Stimulated activated CD8-positive, alpha-beta memory T cell treated with anti-CD3 and anti-CD28 coated beads, Interleukin-15, amount 100 ng/mL, for 1 hour (primary cell): ENCODE data around the gene SLFN12L.
"Not testable (repeated sequence)": the region's sequence is repeated elsewhere in the genome, so short reads cannot be mapped to it uniquely, and the experiment has no call there.

Source experiments
- DNase-seq: peaks from one replicate; pipeline ENCODE4 v3.0.0-alpha.2; 2020; ENCODE audit warnings: low read depth

SLFN12L gene

DNA sequence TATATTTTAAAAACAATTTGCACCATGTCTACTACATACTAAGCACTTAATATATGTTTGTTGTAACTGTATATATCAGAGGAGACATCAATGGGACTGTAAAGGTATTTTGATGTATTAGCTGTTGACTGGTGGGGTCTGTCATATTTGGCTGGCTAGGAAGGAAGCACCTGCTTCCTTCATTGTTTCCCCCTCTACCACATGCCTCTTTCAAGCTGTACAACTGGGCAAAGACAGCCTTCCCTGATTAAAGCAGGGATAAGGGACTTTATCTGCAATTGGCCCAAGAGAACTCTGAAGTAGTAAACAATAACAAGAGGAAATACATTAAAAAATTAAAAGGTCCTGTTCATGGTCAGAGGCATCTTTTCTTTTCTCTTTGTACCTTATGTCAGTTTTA lies 5.5 kb upstream of the SLFN12L start:
- no peak for DNase-seq

DNA sequence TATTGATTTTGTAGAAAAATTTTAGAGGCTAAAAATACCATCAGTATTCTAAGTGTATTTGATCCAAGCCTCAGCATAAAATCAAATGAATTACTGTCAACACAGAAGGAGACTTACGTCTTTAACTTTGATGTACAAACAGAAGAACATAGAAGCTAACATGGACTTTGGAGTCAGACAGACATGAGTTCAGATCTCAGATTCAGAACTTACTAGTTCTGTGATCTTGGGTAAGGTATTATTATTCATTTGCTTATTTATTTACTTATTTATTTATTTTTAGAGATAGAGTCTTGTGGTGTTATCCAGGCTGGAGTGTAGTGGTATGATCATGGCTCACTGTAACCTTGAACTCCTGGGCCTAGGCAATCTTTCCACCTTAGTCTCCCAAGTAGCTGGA lies 4.0 kb upstream of the SLFN12L start:
- no peak for DNase-seq

DNA sequence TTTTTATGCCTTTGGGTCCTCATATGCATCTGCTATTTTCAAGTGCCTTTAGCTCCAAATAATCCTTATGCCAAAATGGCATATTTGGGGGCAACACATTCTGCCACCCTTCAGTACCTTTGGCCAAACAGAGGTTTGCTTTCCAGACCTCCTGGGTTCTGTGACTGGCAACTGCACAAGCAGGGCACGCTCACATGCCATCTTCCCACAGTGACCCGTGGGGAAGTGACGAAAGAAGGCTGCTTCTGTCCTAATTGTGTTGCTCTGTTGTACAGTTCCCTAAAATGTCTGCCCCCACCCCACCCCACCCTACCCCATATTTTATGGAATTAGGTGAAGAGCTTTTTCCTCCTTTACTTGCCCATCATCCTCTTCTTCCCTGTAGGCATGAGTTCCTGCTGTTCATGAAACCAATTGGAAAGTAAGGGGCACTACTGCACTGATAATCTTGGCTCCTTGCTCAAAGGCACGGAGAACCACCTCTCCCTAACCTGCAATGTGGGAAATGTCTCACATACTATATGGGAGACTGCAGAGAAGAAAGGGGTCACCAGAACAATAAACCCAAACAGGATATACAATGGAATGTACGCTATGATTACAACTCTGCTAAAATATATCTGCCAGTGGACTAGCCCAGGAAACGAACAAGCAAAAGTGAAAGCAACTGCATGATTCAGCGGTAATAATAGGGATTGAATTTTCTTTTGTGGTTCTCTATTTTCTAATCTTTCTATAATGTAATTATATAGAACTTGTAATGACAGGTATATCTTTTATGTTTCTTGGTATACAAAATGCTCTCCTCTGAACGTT lies 3.3 kb upstream of the SLFN12L start:
- no peak for DNase-seq

DNA sequence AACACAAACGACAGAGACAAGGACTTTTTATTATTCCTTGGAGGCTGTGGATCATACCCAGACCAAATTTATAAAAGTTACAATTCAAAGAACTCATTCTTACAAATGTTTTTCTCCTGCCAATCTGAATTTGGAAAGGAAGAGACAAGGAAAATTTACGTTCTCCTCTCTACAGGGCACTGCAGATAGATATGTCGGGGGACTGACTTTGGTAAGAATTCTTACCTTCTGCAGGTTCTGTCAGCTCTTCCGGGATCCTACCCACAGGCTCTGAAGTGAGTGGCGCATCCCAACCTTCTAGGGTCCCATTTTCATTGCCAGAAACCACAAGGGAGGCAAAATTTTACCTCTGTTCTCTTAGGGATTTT lies 2.2 kb upstream of the SLFN12L start:
- no peak for DNase-seq

DNA sequence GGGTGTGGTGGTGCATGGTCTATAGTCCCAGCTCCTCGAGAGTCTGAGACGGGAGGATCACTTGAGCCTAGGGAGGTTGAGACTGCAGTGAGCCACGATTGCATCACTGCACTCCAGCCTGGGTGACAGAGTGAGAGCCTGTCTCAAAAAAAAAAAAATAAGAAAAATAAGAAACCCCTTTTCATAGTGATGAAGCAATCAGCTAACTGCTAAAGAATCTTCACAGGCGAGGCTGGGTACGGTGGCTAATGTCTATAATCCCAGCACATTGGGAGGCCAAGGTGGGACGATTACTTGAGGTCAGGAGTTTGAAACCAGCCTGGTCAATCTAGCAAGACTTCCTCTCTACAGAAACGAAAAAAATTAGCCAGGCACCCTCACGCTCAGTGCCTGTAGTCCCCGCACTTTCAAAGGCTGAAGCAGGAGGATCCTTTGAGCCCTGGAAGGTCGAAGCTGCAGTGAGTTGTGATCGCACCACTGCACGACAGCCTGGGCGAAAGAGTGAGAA lies 760 bp downstream of the SLFN12L start:
- no peak for DNase-seq

DNA sequence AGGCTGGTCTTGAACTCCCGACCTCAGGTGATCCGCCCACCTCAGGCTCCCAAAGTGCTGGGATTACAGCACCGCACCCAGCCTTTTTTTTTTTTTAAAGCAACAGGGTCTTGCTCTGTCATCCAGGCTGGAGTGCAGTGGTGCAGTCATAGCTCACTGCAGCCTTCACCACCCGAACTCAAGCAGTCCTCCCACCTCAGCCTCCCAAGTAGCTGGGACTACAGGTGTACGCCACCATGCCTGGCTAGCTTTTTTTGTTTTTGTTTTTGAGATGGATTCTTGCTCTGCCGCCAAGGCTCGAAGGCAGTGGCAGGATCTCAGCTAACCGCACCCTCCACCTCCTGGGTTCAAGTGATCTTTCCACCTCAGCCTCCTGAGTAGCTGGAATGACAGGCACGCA lies 2.1 kb downstream of the SLFN12L start:
- not testable (repeated sequence) for DNase-seq

DNA sequence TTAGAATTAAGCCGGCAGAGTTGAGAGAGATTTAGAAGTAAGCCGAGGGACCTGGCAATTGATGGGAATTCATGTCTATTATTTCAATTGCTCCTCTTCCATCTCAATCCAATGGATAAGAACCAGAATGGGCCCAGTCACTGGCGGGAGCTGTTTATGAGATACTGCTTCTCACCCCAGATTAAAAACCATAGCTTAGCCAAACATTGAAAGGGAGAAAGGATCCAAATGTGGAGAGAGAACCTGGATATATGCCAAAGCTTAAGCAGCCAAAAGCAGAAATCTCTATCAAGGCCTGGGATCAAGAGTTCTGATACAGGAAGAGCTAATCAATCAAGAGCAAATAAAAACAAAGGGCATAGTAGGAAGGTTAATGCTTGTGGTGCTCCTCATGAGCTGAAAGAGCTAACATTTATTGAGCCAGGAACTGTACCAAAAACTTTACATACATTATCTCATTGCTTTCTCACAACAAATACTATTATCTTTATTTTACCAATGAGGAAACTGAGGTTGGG lies 2.8 kb downstream of the SLFN12L start:
- DNase-seq = no peak

DNA sequence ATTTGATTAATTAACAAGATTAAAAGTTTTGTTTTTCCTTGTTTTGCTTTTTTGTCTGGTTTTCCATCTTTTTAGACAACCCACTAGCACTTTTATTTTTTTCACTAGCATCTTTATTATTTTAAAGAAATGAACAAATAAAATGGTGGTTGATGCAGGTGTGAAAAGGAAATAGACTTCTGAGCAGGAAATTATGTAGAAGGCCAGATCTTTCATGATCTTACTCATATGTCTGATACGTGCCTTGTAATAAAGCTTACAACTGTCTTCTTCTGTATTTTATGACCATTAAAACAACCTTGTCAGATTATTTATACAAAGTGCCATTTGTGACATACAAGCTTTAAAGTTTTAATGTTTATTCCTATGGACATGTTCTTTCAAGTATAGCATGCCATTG lies 6.3 kb downstream of the SLFN12L start:
- no peak for DNase-seq

DNA sequence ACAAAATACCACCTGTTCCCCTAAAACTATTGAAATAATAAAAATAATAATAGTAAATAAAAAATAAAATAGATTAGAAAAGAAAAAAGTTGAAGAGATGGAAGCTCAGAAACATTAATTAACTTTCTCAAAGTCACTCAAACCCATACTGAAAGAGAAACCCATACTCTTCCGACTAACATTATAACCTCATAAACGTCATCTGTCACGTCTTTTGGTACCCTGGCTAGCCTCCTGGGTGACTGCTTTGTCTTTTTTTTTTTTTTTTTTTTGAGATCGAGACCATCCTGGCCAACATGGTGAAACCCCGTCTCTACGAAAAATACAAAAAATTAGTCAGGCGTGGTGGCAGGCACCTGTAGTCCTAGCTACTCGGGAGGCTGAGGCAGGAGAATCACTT lies 7.6 kb downstream of the SLFN12L start:
- DNase-seq = no peak

DNA sequence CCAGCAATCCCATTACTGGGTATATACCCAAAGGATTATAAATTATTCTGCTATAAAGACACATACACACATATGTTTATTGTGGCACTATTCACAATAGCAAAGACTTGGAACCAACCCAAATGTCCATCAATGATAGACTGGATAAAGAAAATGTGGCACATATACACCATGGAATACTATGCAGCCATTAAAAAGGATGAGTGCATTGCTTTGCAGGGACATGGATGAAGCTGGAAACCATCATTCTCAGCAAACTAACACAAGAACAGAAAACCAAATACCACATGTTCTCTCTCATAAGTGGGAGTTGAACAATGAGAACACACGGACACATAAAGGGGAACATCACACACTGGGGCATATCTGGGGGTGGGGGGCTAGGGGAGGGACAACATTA lies 8.2 kb downstream of the SLFN12L start:
- DNase-seq = not testable (repeated sequence)

DNA sequence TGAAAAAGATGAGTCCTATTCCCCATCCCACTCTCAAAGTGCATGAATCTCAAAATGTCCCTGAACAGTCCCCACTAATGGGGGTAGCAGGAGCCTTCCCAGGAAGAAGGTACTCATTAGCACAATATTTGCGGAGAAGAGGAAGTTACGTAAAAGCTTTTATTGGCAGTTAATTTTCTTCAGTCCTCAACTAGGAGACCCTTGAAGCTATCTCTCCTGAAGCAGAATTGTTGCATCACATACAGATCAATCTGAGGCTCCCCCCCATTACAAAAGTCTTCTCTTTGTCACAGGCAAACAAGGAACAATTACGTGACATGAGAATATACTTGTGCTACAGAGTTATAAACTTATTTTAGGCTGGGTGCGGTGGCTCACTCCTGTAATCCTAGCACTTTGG lies 14.2 kb downstream of the SLFN12L start:
- DNase-seq = no peak

DNA sequence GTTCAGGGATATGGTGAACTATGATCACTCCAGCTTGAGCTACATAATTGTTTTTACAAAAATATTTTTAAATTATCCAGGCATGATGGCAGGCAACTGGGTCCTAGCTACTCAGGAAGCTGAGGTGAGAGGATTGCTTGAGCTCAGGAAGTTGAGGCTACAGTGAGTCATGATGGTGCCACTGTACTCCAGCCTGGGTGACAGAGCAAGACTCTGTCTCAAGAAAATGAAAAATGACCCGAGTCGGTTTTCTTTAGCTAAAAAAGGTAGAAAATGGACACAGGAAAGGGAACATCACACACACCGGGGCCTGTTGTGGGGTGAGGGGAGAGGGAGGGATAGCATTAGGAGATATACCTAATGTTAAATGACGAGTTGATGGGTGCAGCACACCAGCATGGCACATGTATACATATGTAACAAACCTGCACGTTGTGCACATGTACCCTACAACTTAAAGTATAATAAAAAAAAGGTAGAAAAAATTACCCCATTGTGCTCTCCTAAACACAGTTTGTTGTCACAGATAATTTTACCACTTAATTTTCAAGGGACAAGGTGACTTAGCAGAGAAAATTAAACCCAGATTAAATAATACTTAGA lies 15.7 kb downstream of the SLFN12L start:
- DNase-seq = not testable (repeated sequence)

DNA sequence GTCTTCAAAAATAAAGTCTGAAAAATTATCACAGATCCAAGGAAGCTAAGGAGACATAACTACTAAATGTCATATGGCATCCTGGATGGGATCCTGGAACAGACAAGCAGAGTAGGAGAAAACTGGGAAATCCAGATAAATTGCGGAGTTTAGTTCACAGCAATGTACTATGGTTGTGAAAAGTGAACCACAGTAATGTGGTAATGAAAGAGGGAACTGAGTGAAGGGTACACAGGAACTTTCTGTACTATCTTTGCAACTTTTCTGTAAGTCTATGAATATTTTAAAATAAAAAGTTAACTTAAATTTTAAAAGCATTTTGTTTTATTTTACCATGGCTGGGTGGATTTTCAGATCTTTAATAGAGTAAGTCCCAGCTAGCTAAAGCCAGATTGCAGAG lies 16.3 kb downstream of the SLFN12L start:
- DNase-seq = no peak

DNA sequence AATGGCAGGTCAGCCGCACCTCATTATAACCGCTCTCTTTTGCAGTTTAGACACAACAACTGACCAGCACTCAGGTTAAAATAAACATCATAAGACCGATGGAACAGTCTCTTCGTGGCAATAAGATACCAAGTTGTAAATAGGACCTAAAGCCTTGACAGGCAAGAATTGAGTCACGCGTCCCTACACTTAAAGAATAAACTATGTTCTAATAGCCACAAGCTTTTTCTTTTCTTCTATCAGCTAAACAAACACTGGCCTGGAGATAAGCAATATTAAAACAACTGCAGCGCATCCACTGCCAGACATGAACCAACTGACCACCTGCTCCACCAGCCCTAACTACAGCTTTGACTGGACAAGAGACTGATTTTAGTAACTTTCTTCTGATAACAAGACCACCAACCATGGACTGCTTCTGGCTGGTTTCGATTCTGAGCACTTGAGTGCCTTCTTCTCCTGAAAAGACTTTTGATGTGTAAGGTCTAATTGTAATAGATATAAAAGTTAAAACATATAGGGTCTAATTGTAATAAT lies 17.5 kb downstream of the SLFN12L start:
- DNase-seq = no peak

DNA sequence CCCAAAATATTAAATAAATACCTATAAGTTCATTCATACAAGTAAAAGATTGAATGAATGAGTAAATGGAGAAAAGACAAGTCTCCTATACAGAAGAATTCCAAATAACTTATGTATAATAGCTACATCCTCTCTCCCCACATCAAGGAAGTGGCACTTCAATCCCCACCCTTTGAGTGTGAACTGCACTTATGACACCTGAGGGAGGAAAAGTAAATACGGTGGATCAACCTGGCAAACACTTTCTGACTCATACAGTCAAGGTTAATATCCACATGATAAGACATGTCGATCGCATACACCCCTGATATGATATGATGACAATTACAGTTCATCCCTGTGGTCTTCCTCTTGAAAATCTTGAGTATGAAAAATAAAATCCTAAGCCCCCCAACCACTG lies 18.0 kb downstream of the SLFN12L start:
- no peak for DNase-seq

DNA sequence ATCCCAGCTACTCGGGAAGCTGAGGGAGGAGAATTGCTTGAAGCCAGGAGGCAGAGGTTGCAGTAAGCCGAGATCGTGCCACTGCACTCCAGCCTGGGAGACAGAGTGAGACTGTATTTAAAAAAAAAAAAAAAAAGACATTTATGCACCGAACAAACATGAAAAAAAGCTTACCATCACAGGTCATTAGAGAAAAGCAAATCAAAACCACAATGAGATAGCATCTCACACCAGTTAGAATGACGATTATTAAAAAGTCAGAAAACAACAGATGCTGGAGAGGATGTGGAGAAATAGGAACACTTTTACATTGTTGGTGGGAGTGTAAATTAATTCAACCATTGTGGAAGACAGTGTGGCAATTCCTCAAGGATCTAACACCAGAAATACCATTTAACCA lies 19.0 kb downstream of the SLFN12L start:
- not testable (repeated sequence) for DNase-seq

DNA sequence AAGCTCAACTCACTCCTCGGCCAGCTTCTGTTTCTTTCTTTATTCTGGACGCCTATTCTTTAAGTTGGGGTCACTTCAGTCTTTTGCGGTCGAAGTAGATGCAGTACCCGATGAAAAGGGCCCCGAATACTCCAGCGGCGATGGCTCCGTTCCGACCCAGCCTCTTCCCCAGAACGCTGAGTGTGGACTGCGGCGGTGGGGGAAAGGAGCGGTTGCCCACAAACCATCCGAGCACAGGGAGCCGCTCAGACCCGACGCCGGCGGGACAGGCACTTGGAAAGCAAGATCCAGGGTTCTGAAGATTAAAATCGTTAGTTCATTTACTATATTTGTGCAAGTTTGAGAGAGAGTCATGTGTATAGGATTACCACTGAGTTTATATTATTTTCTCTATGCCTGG lies 22.5 kb downstream of the SLFN12L start:
- DNase-seq = no peak

DNA sequence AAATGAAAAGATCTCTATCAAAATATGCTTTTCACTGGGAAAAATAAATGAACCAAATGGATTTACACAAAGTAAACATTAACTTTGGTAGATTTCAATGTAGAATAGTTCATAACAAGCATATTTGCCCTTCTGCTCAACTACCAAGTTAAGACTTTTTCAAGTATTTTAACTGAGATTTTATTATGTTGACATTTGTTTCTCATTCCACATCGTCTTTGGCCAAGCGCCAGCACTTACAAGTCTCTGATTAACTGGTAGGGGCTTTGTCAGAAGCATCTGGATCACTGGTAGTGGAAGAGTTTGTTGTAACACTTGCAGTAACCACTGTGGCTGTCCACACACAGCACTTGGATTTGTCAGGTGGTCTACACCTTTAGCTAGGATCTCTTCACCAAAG lies 22.9 kb downstream of the SLFN12L start:
- no peak for DNase-seq

DNA sequence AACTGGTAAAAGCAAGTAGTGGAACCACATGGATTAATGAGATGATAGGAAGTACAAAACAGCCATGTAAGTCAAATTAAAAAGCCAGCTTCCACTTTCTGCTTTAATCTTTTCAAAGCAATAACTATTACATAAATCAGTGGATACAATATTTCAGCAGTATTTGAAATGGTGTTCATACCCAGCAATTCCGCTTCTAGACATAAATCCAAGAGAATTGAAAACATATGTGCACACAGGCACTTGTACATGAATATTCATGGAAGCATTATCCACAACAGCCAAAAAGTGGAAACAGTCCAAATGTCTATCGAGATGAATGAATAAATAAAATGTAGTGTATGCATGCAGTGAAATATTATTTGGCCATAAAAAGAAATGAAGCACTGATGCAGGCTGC lies 27.4 kb downstream of the SLFN12L start:
- DNase-seq = no peak

DNA sequence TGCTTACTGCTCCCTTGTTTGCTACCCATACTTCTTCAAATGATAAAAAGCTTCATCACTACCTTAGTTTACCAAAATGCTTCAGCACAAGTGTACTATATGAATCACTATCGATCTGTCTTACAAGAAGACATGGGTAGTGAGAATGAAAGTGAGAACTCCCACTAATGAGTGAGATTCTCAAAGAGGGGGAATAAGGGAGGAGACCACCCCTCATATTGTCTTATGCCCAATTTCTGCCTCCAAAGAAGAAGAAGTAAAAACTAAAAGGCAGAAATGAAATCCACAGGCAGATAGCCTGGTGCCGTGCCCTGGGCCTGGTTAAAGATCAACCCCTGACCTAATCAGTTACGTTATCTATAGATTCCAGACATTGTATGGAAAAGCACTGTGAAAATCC lies 29.8 kb downstream of the SLFN12L start:
- DNase-seq = not testable (repeated sequence)

DNA sequence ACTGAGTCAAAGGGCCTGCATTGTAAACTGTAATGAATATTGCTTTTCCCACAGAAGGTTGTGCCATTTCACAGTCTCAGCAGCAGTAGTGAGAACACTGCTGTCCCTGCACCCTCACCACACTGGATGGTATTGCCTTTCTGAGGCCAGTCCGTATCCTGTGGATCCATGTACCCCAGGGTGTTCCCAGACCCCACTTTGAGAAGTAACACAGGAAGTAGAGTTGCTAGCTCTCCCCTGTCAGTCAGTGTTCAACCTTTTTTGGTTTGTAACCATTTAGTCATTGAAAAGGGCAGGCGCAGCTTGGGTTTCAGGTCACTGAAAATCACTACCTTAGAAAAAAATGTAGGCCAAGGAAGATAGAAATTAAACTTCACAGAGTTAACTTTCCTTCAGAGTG lies 37.9 kb downstream of the SLFN12L start:
- no peak for DNase-seq

DNA sequence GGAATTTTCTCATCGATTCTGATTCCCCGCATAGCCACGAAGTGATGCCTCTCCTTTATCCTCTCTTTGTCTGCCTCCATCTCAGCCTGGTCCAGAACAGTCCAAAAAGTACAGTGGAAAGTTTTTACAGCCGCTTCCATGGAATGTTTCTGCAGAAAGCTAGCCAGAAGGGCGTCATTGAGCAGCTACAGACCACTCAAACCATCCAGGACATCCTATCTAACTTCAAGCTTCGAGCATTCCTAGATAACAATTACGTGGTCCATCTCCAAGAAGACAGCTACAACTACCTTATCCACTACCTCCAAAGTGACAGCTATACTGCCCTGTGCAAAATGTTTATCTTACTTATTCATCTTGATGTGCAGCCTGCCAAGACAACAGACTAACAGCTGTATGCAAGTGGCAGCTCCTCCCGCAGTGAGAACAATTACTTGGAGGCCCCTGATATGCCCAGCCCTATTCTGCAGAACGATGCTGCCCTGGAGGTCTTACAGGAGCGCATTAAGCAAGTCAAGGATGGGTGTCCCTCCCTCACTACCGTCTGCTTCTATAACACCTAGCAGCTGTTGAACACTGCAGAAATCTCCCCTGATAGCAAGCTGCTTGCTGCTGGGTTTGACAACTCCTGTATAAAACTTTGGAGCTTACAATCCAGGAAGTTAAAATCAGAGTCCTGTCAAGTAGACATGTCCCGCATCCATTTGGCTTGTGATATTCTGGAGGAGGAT lies 38.9 kb downstream of the SLFN12L start:
- no peak for DNase-seq
